Endothelial cell of umbilical vein (primary cell): ENCODE results near the gene SKAP1.

Source experiments
- EZH2 ChIP-seq: IDR thresholded peaks from 2 replicates; pipeline ENCODE4 v1.6.1; 2012; ENCODE audit warnings: borderline replicate concordance, low read depth, mild to moderate bottlenecking, moderate library complexity, low read length, inconsistent platforms; ENCODE audit not compliant: severe bottlenecking
- FOS ChIP-seq: IDR thresholded peaks from 2 replicates; pipeline ENCODE4 v1.6.1; 2011; ENCODE audit warnings: mild to moderate bottlenecking, low read length, moderate library complexity, borderline replicate concordance; ENCODE audit not compliant: insufficient read depth
- JUN ChIP-seq: IDR thresholded peaks from 2 replicates; pipeline ENCODE4 v1.6.1; 2011; ENCODE audit warnings: borderline replicate concordance, low read depth; ENCODE audit not compliant: insufficient read length, insufficient read depth
- POLR2A ChIP-seq: IDR thresholded peaks from 2 replicates; pipeline ENCODE4 v1.6.1; 2012; ENCODE audit warnings: low read depth, mild to moderate bottlenecking, control low read depth, low read length
- POLR2AphosphoS5 ChIP-seq: IDR thresholded peaks from 2 replicates; pipeline ENCODE4 v1.6.1; 2012; ENCODE audit warnings: low read depth, mild to moderate bottlenecking, control low read depth, low read length, moderate library complexity; ENCODE audit not compliant: insufficient read depth
- TF ChIP-seq, protein P1 (sequence below): IDR thresholded peaks from 2 replicates; pipeline ENCODE4 v1.6.1; 2011; ENCODE audit not compliant: insufficient read depth, insufficient read length
- TF ChIP-seq, protein P2 (sequence below), 2 donors: IDR thresholded peaks; 1 replicate in 1 of 2; 2 replicates in 1 of 2; pipeline ENCODE4 v1.5.1; 2011; ENCODE audit warnings: low read length in 2 of 2, mild to moderate bottlenecking in 2 of 2, moderate library complexity in 2 of 2, control low read depth in 1 of 2, inconsistent platforms in 1 of 2, low read depth in 1 of 2; ENCODE audit not compliant: insufficient read depth in 1 of 2; ENCODE audit errors: extremely low read depth in 1 of 2

DNA sequence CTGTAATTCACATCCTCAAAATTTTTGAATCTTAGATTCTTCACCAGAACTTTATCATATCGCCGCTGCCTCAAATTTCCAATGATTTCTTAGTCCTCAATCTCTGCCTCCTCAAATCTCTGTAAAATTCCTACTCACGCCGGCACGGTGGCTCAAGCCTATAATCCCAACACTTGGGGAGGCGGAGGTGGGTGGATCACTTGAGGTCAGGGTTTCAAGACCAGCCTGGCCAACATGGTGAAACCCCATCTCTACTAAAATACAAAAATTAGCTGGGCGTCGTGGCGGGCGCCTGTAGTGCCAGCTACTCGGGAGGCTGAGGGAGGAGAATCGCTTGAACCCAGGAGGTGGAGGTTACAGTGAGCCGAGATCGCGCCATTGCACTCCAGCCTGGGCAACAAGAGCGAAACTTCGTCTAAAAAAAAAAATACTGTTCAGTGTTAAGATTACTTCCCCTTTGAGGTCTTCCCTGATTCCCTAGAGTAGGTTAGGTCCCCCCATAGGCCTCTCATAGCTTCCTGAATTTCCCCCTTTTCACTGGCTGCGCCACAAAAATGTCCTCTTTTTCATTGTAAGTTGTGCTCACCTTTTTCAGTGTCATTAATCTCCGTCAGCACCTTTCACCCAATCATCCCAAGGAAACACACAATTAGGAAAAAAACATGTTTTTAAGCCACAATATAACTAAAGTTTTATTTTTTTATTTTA, 327.8 kb downstream of the SKAP1 start:
- TF ChIP-seq, protein P1, sequence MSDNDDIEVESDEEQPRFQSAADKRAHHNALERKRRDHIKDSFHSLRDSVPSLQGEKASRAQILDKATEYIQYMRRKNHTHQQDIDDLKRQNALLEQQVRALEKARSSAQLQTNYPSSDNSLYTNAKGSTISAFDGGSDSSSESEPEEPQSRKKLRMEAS: no peak
- no peak for TF ChIP-seq POLR2A
- TF ChIP-seq, protein P2, sequence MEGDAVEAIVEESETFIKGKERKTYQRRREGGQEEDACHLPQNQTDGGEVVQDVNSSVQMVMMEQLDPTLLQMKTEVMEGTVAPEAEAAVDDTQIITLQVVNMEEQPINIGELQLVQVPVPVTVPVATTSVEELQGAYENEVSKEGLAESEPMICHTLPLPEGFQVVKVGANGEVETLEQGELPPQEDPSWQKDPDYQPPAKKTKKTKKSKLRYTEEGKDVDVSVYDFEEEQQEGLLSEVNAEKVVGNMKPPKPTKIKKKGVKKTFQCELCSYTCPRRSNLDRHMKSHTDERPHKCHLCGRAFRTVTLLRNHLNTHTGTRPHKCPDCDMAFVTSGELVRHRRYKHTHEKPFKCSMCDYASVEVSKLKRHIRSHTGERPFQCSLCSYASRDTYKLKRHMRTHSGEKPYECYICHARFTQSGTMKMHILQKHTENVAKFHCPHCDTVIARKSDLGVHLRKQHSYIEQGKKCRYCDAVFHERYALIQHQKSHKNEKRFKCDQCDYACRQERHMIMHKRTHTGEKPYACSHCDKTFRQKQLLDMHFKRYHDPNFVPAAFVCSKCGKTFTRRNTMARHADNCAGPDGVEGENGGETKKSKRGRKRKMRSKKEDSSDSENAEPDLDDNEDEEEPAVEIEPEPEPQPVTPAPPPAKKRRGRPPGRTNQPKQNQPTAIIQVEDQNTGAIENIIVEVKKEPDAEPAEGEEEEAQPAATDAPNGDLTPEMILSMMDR (IDR thresholded peaks at IDR 0.05; ENCODE audit: extremely low read depth in 1 of 2, insufficient read depth in 1 of 2, low read depth in 1 of 2, low read length in 2 of 2): no peak
- no peak for TF ChIP-seq EZH2
- TF ChIP-seq FOS: no peak
- TF ChIP-seq POLR2AphosphoS5: no peak
- no peak for TF ChIP-seq JUN
